Neural cell (in vitro differentiated cells): Measurements from ENCODE around the gene PRPSAP1. TPM values are rescaled to one million over a fixed set of nuclear protein-coding genes. Genes with fewer than 3 reads are reported as not detected.

Source experiments
- H2AFZ ChIP-seq: fragments of 200-600, 300-800 bp; sonication (generic), shearing (Covaris generic); 2 replicates; pipeline ENCODE4 v1.6.0; 2014; ENCODE audit warnings: low read depth, mild to moderate bottlenecking, antibody characterized with exemption, low read length, moderate library complexity
- H3F3A ChIP-seq: fragments of 200-600 bp; shearing (Covaris generic); 2 replicates; pipeline ENCODE4 v1.6.1; 2016; ENCODE audit warnings: mild to moderate bottlenecking, moderate library complexity, mixed read lengths, antibody characterized with exemption, low read length; ENCODE audit not compliant: insufficient read depth, poor library complexity, severe bottlenecking
- H3K27ac ChIP-seq: fragments of 200-600, 300-800 bp; sonication (generic), shearing (Covaris generic); 2 replicates; pipeline ENCODE4 v1.5.1; 2014; ENCODE audit warnings: mild to moderate bottlenecking, low read length, moderate library complexity
- H3K27me3 ChIP-seq: fragments of 300-800, 200-600 bp; sonication (generic), shearing (Covaris generic); 2 replicates; pipeline ENCODE4 v1.6.0; 2014; ENCODE audit warnings: mild to moderate bottlenecking, low read depth, low read length, moderate library complexity; ENCODE audit not compliant: insufficient read depth
- H3K36me3 ChIP-seq: fragments of 300-800, 200-600 bp; sonication (generic), shearing (Covaris generic); 2 replicates; pipeline ENCODE4 v1.5.1; 2014; ENCODE audit warnings: mild to moderate bottlenecking, antibody characterized with exemption, low read length, moderate library complexity; ENCODE audit not compliant: insufficient read depth
- H3K4me2 ChIP-seq: fragments of 300-800, 200-600 bp; sonication (generic), shearing (Covaris generic); 2 replicates; pipeline ENCODE4 v1.6.0; 2014; ENCODE audit warnings: mild to moderate bottlenecking, low read length
- H3K4me3 ChIP-seq: fragments of 300-800, 200-600 bp; sonication (generic), shearing (Covaris generic); 2 replicates; pipeline ENCODE4 v1.5.1; 2014; ENCODE audit warnings: mild to moderate bottlenecking, low read length, moderate library complexity
- H3K79me2 ChIP-seq: fragments of 200-600 bp; shearing (Covaris generic); replicated peaks from 2 replicates; pipeline ENCODE4 v1.6.0; 2014; ENCODE audit warnings: mild to moderate bottlenecking, low read length, moderate library complexity; ENCODE audit not compliant: insufficient read depth
- H3K9ac ChIP-seq: fragments of 300-800, 200-600 bp; sonication (generic), shearing (Covaris generic); 2 replicates; pipeline ENCODE4 v1.6.1; 2016; ENCODE audit warnings: mild to moderate bottlenecking, low read length, mixed read lengths
- H3K9me2 ChIP-seq: fragments of 200-600 bp; shearing (Covaris generic); 2 replicates; pipeline ENCODE4 v1.6.1; 2016; ENCODE audit warnings: mild to moderate bottlenecking, low read length, mixed read lengths; ENCODE audit not compliant: insufficient read depth
- H3K9me3 ChIP-seq: fragments of 200-600, 300-800 bp; sonication (generic), shearing (Covaris generic); 2 replicates; pipeline ENCODE4 v1.6.1; 2016; ENCODE audit warnings: mild to moderate bottlenecking, mixed run types, low read length, moderate library complexity, mixed read lengths
- H4K20me1 ChIP-seq: fragments of 200-600 bp; shearing (Covaris generic); 2 replicates; pipeline ENCODE4 v1.6.1; 2016; ENCODE audit warnings: mild to moderate bottlenecking, mixed run types; ENCODE audit not compliant: insufficient read depth
- EP300 ChIP-seq: fragments of 450-650 bp; conservative IDR thresholded peaks from 2 replicates; pipeline ENCODE4 v1.6.1; 2014; ENCODE audit warnings: antibody characterized with exemption, mild to moderate bottlenecking, moderate library complexity; ENCODE audit not compliant: poor library complexity, severe bottlenecking
- EZH2 ChIP-seq: fragments of 200-600, 300-800 bp; shearing (Covaris generic), sonication (generic); IDR thresholded peaks from 2 replicates; pipeline ENCODE4 v1.6.1; 2014; ENCODE audit warnings: antibody characterized with exemption, low read length, borderline replicate concordance, mild to moderate bottlenecking; ENCODE audit not compliant: insufficient read depth, poor library complexity, severe bottlenecking
- MXI1 ChIP-seq: fragments of 450-650 bp; conservative IDR thresholded peaks from 2 replicates; pipeline ENCODE4 v1.6.1; 2014; ENCODE audit warnings: antibody characterized with exemption, mild to moderate bottlenecking; ENCODE audit not compliant: poor library complexity, severe bottlenecking
- POLR2AphosphoS5 ChIP-seq: IDR thresholded peaks from 2 replicates; pipeline ENCODE4 v1.6.1; 2012
- REST ChIP-seq: IDR thresholded peaks from 2 replicates; pipeline ENCODE4 v1.6.1; 2012; ENCODE audit warnings: borderline replicate concordance
- polyA plus RNA-seq: library from polyadenylated mRNA; depleted of rRNA; stranded (reverse); fragments of >200 nt; gene quantifications from 2 replicates; pipeline ENCODE4 v1.2.3, GENCODE V29; 2014
- TF ChIP-seq, protein P1 (sequence below): fragments of 450-650 bp; IDR thresholded peaks from 2 replicates; pipeline ENCODE4 v1.5.1; 2014; ENCODE audit warnings: antibody characterized with exemption, mild to moderate bottlenecking, moderate library complexity; ENCODE audit not compliant: poor library complexity, severe bottlenecking

Gene PRPSAP1
- polyA plus RNA-seq, 1 donor from 2014 or later, result 73.8 TPM

- peak within 1 kb of the TSS; percentile 56 for H2AFZ ChIP-seq
- peak within 1 kb of the TSS; percentile 99 for H3K4me2 ChIP-seq
- no peaks in the 10 kb centered on the region for H3K9me3 ChIP-seq
- peaks cover 24% of the 10 kb centered on the region for H3K79me2 ChIP-seq
- no peaks in the 10 kb centered on the region for H3K36me3 ChIP-seq
- H3F3A ChIP-seq, result no peaks in the 10 kb centered on the region
- TF ChIP-seq MXI1 (no peak), EZH2 (no peak), REST (peak; percentile 2), POLR2AphosphoS5 (peak; percentile 87)
- TF ChIP-seq, protein P1, sequence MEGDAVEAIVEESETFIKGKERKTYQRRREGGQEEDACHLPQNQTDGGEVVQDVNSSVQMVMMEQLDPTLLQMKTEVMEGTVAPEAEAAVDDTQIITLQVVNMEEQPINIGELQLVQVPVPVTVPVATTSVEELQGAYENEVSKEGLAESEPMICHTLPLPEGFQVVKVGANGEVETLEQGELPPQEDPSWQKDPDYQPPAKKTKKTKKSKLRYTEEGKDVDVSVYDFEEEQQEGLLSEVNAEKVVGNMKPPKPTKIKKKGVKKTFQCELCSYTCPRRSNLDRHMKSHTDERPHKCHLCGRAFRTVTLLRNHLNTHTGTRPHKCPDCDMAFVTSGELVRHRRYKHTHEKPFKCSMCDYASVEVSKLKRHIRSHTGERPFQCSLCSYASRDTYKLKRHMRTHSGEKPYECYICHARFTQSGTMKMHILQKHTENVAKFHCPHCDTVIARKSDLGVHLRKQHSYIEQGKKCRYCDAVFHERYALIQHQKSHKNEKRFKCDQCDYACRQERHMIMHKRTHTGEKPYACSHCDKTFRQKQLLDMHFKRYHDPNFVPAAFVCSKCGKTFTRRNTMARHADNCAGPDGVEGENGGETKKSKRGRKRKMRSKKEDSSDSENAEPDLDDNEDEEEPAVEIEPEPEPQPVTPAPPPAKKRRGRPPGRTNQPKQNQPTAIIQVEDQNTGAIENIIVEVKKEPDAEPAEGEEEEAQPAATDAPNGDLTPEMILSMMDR, result peak; percentile 19
- peak within 1 kb of the TSS; percentile 86 for H3K9ac ChIP-seq
- H3K27ac ChIP-seq, result peak within 1 kb of the TSS; percentile 73
- H3K27me3 ChIP-seq, result no peaks in the 10 kb centered on the region
- no peaks in the 10 kb centered on the region for H4K20me1 ChIP-seq
- no peaks in the 10 kb centered on the region for H3K9me2 ChIP-seq
- H3K4me3 ChIP-seq, result peak within 1 kb of the TSS; percentile 90
Observed at GRCh38 chr17:76264755-76265623, 88.7 kb downstream of the PRPSAP1 start, which contains the start of gene UBALD2. Gene UBALD2 (plus strand): TSS chr17:76265348. CDS start chr17:76265506, 158 bp downstream.

DNA sequence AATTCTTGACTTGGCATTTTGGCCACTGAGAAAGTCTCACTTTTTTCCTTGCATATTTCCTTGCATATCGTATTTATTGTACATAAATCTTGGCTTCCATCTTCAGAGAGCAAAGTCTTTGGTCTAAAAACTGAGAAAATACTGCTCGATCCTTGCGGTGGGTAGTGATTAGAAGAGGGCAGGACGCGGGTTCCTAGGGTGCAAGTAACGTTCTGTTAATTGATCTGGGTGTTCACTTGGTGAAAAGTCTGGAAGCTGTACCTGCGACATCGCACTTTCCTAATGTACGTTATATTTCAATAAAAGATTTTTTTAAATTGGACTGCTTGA, 89.3 kb downstream of the PRPSAP1 start:
- H3F3A ChIP-seq, result no peaks in the 10 kb centered on the region
- no peak overlapping the region for H3K9ac ChIP-seq
- H3K27ac ChIP-seq, result peak overlapping the region; percentile 14
- no peaks in the 10 kb centered on the region for H3K9me2 ChIP-seq
- peak overlapping the region; percentile 27 for H3K4me2 ChIP-seq
- TF ChIP-seq EP300, result no peak
- TF ChIP-seq REST, result peak; percentile 2
- no peaks in the 10 kb centered on the region for H3K9me3 ChIP-seq
- peak overlapping the region; percentile 90 for H3K4me3 ChIP-seq
- peaks cover 24% of the 10 kb centered on the region for H3K79me2 ChIP-seq
- H3K36me3 ChIP-seq, result no peaks in the 10 kb centered on the region
- H4K20me1 ChIP-seq, result no peaks in the 10 kb centered on the region
- no peaks in the 10 kb centered on the region for H3K27me3 ChIP-seq
- H2AFZ ChIP-seq, result no peak overlapping the region
